Endothelial cell of umbilical vein (primary cell): ENCODE data around the gene LRIT2. TPM values are rescaled to one million over a fixed set of nuclear protein-coding genes. Genes with fewer than 3 reads are reported as not detected.

Experiments used
- BruUV-seq: library from RNA; stranded (reverse); fragments of 400-500 nt; replicated peaks from 2 replicates; lab custom pipeline; 2021; lab: Mats Ljungman, UMichigan
- CTCF ChIA-PET: fragments of 300-600, 350-600 bp; sonication (Branson Sonifier 250); formaldehyde crosslinking; loops from one replicate; lab custom pipeline; 2021; ENCODE audit warnings: antibody characterized with exemption, inconsistent platforms; lab: Charles Lee
- POLR2A ChIA-PET: fragments of 300-600, 350-600 bp; sonication (Branson Sonifier 250); formaldehyde crosslinking; loops from one replicate; lab custom pipeline; 2021; ENCODE audit warnings: antibody characterized with exemption, inconsistent platforms; lab: Charles Lee
- DNase-seq: peaks from one replicate; pipeline ENCODE4 v3.0.0-alpha.2; 2011; ENCODE audit warnings: low read depth, low spot score
- FAIRE-seq: peaks from 2 replicates; lab custom pipeline; 2011; peaks lifted over from hg19 to GRCh38; lab: Jason Lieb, UNC
- H2AFZ ChIP-seq: 2 replicates; pipeline ENCODE4 v1.6.0; 2012; ENCODE audit warnings: low read depth, low read length, control low read depth, inconsistent platforms
- H3K27ac ChIP-seq: 2 replicates; pipeline ENCODE4 v1.5.1; 2011; ENCODE audit warnings: low read depth, mild to moderate bottlenecking, control low read depth, low read length, moderate library complexity; ENCODE audit not compliant: insufficient read depth
- H3K27me3 ChIP-seq, 2 experiments: 2 replicates each; pipeline versions ENCODE4 v1.6.0 to v1.6.1; 2011; ENCODE audit warnings: low read length in 2 of 2, mixed read lengths in 1 of 2; ENCODE audit not compliant: control insufficient read depth in 2 of 2, insufficient read depth in 2 of 2
- H3K36me3 ChIP-seq, 2 experiments: 2 replicates in 1 of 2; 3 replicates in 1 of 2; pipeline ENCODE4 v1.5.1; 2011; ENCODE audit warnings: low read length in 2 of 2, mild to moderate bottlenecking in 1 of 2, moderate library complexity in 1 of 2; ENCODE audit not compliant: control insufficient read depth in 2 of 2, insufficient read depth in 2 of 2; ENCODE audit errors: extremely low read depth in 1 of 2
- H3K4me1 ChIP-seq: 3 replicates; pipeline ENCODE4 v1.5.1; 2011; ENCODE audit warnings: mild to moderate bottlenecking, low read length; ENCODE audit not compliant: control insufficient read depth, insufficient read depth; ENCODE audit errors: extremely low read depth
- H3K4me2 ChIP-seq: 2 replicates; pipeline ENCODE4 v1.6.1; 2011; ENCODE audit warnings: low read length, control low read depth, mixed read lengths; ENCODE audit not compliant: insufficient read depth
- H3K4me3 ChIP-seq, 3 experiments: fragments of 200-600 bp in 1 of 3; sonication (generic), shearing (Covaris generic) in 1 of 3; replicated peaks in 1 of 3; 2 replicates each; pipeline ENCODE4 v1.5.1; 2011 to 2016; ENCODE audit warnings: control low read depth in 3 of 3, low read length in 3 of 3, mild to moderate bottlenecking in 2 of 3, inconsistent platforms in 1 of 3, low read depth in 1 of 3, moderate library complexity in 1 of 3; ENCODE audit not compliant: insufficient read depth in 1 of 3
- H3K79me2 ChIP-seq: 2 replicates; pipeline ENCODE4 v1.6.0; 2012; ENCODE audit warnings: low read length, inconsistent platforms; ENCODE audit not compliant: control insufficient read depth, insufficient read depth
- H3K9ac ChIP-seq: replicated peaks from 2 replicates; pipeline ENCODE3; 2011; ENCODE audit warnings: low read length, control low read depth; ENCODE audit not compliant: insufficient read depth; ENCODE audit errors: extremely low read depth
- H3K9me1 ChIP-seq: replicated peaks from 3 replicates; pipeline ENCODE4 v1.6.0; 2011; ENCODE audit warnings: mild to moderate bottlenecking, low read length; ENCODE audit not compliant: control insufficient read depth, insufficient read depth; ENCODE audit errors: extremely low read depth
- H3K9me3 ChIP-seq: replicated peaks from 2 replicates; pipeline ENCODE4 v1.5.1; 2012; ENCODE audit warnings: low read length, inconsistent platforms; ENCODE audit not compliant: control insufficient read depth, insufficient read depth
- H4K20me1 ChIP-seq: replicated peaks from 2 replicates; pipeline ENCODE3; 2011; ENCODE audit warnings: mild to moderate bottlenecking, low read length; ENCODE audit not compliant: control insufficient read depth, insufficient read depth; ENCODE audit errors: extremely low read depth
- CTCF ChIP-seq, 2 donors: IDR thresholded peaks; 1 replicate in 1 of 2; 2 replicates in 1 of 2; pipeline ENCODE4 v1.5.1; 2011; ENCODE audit warnings: low read length in 2 of 2, mild to moderate bottlenecking in 2 of 2, moderate library complexity in 2 of 2, control low read depth in 1 of 2, inconsistent platforms in 1 of 2, low read depth in 1 of 2; ENCODE audit not compliant: insufficient read depth in 1 of 2; ENCODE audit errors: extremely low read depth in 1 of 2
- EZH2 ChIP-seq: IDR thresholded peaks from 2 replicates; pipeline ENCODE4 v1.6.1; 2012; ENCODE audit warnings: borderline replicate concordance, low read depth, mild to moderate bottlenecking, moderate library complexity, low read length, inconsistent platforms; ENCODE audit not compliant: severe bottlenecking
- FOS ChIP-seq: IDR thresholded peaks from 2 replicates; pipeline ENCODE4 v1.6.1; 2011; ENCODE audit warnings: mild to moderate bottlenecking, low read length, moderate library complexity, borderline replicate concordance; ENCODE audit not compliant: insufficient read depth
- GATA2 ChIP-seq: IDR thresholded peaks from 2 replicates; pipeline ENCODE4 v1.7.0; 2011; ENCODE audit warnings: low read depth, mild to moderate bottlenecking, moderate library complexity, mixed read lengths, low read length; ENCODE audit not compliant: insufficient read length, insufficient read depth
- JUN ChIP-seq: IDR thresholded peaks from 2 replicates; pipeline ENCODE4 v1.6.1; 2011; ENCODE audit warnings: borderline replicate concordance, low read depth; ENCODE audit not compliant: insufficient read length, insufficient read depth
- MAX ChIP-seq: IDR thresholded peaks from 2 replicates; pipeline ENCODE4 v1.6.1; 2011; ENCODE audit not compliant: insufficient read depth, insufficient read length
- MYC ChIP-seq: IDR thresholded peaks from one replicate; pipeline ENCODE4 v1.6.1; 2011; ENCODE audit warnings: mild to moderate bottlenecking, low read depth, low read length
- POLR2A ChIP-seq: IDR thresholded peaks from 2 replicates; pipeline ENCODE4 v1.6.1; 2012; ENCODE audit warnings: low read depth, mild to moderate bottlenecking, control low read depth, low read length
- POLR2AphosphoS5 ChIP-seq: IDR thresholded peaks from 2 replicates; pipeline ENCODE4 v1.6.1; 2012; ENCODE audit warnings: low read depth, mild to moderate bottlenecking, control low read depth, low read length, moderate library complexity; ENCODE audit not compliant: insufficient read depth
- dilution Hi-C: fragments of 300-500 bp; cut with MboI; formaldehyde crosslinking; loops from one replicate; pipeline ENCODE4 v1.15.0; 2019; ENCODE audit warnings: low sequenced_read_pairs; ENCODE audit not compliant: extremely low pct_ligation_motif_present
- intact Hi-C: fragments of 100-400 bp; cut with micrococcal nuclease; formaldehyde crosslinking; loops from one replicate; pipeline ENCODE4 v1.10.0; 2022
- polyA plus RNA-seq, 4 experiments: library from polyadenylated mRNA; depleted of rRNA in 3 of 4; stranded (reverse) in 3 of 4; unstranded in 1 of 4; fragments of >200 nt; gene quantifications; 2 replicates each; pipeline versions ENCODE4 v1.2.1 to v1.2.3, GENCODE V29; 2011 to 2012; ENCODE audit warnings: missing spikeins in 1 of 4
- total RNA-seq: library from RNA; stranded (reverse); gene quantifications from 2 replicates; pipeline ENCODE4 v1.2.3, GENCODE V29; 2021

The LRIT2 gene
- total and polyA plus RNA-seq, 2 donors (not counting 3 experiments of a cell fraction or from before 2014, with no cell fraction given) = not detected

- Histone ChIP-seq H3K4me1 (no peaks in the 10 kb centered on the region), H3K79me2 (no peaks in the 10 kb centered on the region), H3K36me3 (no peaks in the 10 kb centered on the region), H2AFZ (no peak overlapping the region), H3K4me3 (no peak overlapping the region), H3K9me1 (no peaks in the 10 kb centered on the region), H3K27me3 (no peaks in the 10 kb centered on the region), H3K9me3 (no peaks in the 10 kb centered on the region), H3K4me2 (no peak overlapping the region), H3K27ac (no peak overlapping the region), H3K9ac (no peak overlapping the region), H4K20me1 (no peaks in the 10 kb centered on the region)
- BruUV-seq = no TSS peak
- CTCF ChIA-PET = no interaction called here
- dilution Hi-C loops (no loop called here), intact Hi-C loops (no loop called here)
- POLR2A ChIA-PET = no interaction called here
- FAIRE-seq (no peak), DNase-seq (no peak)
- TF ChIP-seq POLR2AphosphoS5 (no peak), GATA2 (no peak), EZH2 (no peak), MYC (no peak), CTCF (IDR thresholded peaks at IDR 0.05; ENCODE audit: extremely low read depth in 1 of 2, insufficient read depth in 1 of 2, low read depth in 1 of 2, low read length in 2 of 2) (no peak), FOS (no peak), POLR2A (no peak), MAX (no peak), JUN (no peak)
These were observed 48.4 kb downstream of the LRIT2 start for GRCh38 chr10:84176836-84177474.
